Mucosa of gallbladder (tissue), 1 donor: ENCODE data around the gene SMARCB1. TPM values are rescaled to one million over a fixed set of nuclear protein-coding genes. Genes with fewer than 3 reads are reported as not detected.
A peak's percentile ranks its signal among the peaks of the same experiment; 100 is the strongest.

Source experiments
- DNase-seq: peaks from one replicate; pipeline ENCODE4 v3.0.0-alpha.2; 2020; ENCODE audit warnings: low spot score
- total RNA-seq: library from RNA; stranded (reverse); gene quantifications from one replicate; pipeline ENCODE4 v1.2.1, GENCODE V29; 2021
- donor health status: DM: no; HTN: no; CAD: no.

Gene SMARCB1
- total RNA-seq, 1 donor from 2014 or later, result 70.7 TPM

DNA sequence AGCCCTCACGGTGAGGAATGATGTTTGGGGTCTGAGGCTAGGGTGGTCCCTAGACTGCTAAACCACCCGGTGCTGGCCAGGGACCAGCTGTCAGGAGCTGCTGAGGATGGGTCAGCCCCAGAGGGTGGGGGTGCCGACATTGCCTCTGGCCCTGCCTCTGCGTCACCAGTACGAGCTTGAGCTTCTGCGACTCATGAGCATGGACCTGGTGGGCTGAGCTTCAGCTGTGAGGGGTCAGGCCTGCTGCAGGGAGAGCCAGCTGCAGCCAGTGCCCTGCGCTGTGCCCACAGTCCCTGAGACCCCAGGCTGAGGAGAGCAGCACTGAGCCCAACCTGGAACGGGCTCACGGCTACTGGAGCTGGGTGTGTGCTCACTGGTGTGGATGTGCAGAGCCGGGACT, 45.0 kb downstream of the SMARCB1 start:
- DNase-seq, result no peak

DNA sequence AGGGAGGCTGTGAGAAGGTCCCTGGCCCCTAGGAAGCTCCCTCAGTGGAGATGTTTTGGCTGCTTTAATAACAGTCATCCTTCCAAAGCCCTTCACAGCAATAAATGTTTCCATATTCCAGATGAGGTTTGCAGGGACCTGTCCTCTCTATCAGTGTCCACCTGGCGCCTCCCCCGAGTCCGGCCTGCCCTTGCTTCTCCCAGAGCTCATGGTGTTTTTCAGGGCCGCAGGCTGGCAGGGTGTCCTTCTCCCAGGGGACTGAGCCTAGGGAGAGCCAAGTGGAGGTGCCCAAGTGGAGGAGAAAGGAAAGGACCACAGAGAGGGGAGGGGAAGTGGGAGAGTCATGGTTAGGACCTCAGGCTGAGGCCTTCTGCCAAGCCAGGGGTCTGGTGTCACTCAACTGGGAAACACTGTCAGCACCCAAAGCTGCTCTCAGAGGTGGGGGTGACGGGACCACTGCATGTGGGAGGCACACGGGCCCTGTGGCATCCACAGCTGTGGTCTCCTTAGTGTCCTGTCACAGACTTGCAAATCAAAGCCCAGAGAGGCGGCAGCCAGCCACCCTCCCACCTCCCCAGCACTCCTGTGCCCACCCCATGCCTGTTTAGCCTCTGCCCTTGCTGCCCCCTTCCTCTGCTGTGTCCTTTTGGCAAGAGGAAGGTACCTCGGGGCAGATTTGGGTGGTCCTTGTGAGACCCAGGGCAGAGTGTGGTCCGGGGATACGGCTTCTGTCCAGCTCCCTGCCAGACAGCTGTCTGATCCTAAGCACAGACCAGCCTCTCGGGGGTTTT, 45.7 kb downstream of the SMARCB1 start:
- DNase-seq, result no peak

DNA sequence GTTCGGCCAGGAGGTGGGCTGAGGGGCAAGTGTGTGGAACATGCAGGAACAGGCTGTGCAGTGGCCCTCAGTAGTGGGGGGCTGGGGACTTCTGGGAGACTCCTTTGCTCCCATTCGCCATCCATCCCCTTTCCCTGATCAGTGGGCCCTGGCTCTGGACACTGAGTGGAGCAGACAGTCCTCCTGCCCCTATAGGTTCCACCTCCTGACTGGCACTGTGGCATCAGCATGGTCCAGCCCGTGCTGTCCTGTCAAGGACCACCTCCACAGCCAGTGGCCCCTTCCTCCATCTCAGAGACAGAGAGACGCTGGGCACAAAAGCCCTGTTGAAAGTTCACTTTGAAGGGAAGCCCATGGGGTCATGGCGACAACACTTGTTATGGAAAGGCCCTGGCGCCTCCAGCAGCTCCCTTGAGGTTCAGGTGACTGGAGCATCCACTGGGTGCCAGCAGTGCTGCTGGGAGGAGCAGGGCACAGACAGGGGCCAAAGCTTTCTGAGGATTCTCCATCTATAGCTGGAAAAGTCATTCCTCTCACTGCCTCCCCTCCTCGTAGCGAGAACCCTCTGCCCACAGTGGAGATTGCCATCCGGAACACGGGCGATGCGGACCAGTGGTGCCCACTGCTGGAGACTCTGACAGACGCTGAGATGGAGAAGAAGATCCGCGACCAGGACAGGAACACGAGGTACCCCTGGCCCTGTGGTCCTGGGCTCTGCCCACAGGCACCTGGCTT, 46.4 kb downstream of the SMARCB1 start:
- no peak for DNase-seq

DNA sequence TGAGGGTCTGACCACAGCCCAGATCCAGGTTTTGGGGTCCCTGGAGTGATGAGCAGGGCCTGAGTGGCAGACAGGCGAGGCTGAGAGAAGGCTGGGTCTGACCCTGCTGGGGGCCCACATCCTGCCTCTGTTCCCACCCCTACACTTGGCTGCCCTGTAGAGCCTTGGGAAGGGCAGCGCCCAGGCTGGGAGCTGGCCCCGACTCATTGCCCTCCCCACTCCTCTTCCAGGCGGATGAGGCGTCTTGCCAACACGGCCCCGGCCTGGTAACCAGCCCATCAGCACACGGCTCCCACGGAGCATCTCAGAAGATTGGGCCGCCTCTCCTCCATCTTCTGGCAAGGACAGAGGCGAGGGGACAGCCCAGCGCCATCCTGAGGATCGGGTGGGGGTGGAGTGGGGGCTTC, 47.1 kb downstream of the SMARCB1 start:
- DNase-seq, result no peak

DNA sequence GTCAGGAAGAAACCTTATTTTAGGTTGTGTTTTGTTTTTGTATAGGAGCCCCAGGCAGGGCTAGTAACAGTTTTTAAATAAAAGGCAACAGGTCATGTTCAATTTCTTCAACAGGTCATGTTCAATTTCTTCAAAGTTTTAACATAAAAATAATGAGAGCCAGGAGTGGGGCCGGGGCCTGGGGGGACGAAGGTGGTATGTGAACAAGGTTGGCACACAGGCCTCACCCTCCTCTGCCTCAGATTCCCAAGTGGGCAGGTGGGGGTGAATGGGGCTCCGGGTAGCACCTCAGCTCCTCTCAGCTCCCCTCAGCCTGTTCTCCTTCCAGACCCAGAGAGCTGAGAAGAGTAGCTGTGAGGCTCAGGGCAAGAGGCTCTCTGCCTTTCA, 47.6 kb downstream of the SMARCB1 start:
- no peak for DNase-seq

DNA sequence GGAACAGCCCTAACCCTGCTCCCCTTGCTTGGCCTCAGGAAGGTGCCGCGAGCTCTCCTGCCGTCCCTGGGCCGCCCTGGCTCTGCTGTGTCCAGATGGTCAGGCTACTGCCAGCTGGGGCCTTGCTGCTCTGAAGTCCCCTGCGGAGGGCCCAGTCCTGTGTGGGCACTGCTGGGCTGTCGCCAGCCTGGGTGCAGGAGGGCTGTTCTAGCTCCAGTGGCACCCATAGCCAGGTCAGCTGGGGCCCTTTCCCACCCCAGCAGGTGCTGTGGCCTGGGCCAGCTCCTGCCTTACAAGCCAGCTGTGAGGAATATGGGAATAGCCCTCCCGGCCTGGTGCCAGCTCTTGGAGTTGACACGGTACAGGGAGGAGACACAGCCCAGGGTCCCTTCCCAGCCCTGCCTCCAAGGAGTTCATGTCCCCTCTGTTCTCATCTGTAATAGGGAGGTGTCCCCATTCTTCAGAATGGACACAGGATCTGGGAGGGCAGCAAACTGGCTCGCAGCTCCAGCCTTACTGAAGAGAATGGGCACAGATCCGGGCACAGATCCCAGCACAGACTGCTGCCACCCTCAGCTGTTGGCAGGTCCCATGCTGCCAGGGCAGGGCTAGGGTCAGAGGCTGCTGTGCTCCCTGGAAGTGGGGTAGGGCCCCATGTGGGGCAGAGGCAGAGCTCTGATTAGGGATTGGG, 48.2 kb downstream of the SMARCB1 start:
- DNase-seq, result no peak

DNA sequence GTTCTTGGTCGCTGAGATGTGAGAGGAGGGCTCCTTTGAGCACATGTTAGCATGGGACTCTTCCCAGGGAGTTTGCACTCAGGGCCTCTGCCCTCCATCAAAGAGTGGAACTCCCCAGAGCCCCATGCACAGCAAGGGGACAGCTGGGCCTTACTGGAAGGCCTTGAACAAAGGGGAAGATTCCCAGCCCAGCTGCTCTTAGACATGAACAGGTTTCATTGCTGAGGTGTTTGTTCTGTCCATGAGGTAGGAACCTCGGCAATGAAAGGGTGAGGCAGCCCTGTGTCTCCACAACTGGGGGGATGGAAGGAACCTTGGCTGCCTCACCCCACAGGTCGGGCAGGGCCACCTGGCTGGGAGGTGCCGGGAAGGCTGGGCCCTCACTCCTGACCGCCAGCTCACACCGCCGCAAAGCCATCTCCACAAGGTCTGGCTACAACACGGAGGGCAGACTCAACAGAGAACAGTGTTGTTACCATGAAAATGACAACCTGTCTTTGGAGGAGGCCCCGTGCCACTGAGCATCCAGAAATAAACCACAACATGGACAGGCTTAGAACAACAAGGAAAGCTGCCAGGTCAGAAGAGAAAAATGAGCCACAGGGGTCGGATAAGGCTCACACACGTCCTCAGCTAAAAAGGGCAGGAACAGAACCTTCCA, 48.8 kb downstream of the SMARCB1 start:
- no peak for DNase-seq

DNA sequence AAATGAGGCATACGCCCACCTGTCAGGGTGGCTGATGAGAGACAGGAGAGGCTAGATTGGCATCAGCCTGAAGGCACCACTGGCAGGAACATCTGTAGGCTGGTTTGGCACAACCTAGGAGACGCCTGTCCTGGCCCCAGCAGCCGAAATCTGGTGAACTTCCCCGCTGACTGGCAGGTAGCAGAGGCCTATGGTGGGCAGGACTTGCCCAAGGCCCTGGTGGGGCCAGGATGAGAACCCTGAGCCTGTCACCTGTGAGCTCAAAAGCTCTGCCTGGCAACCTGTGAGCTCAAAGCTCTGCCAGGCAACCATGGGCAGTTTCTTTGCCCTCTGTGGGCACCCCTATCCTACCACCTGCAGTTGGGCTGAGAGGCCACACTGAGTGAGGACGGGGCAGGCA, 49.5 kb downstream of the SMARCB1 start:
- no peak for DNase-seq

DNA sequence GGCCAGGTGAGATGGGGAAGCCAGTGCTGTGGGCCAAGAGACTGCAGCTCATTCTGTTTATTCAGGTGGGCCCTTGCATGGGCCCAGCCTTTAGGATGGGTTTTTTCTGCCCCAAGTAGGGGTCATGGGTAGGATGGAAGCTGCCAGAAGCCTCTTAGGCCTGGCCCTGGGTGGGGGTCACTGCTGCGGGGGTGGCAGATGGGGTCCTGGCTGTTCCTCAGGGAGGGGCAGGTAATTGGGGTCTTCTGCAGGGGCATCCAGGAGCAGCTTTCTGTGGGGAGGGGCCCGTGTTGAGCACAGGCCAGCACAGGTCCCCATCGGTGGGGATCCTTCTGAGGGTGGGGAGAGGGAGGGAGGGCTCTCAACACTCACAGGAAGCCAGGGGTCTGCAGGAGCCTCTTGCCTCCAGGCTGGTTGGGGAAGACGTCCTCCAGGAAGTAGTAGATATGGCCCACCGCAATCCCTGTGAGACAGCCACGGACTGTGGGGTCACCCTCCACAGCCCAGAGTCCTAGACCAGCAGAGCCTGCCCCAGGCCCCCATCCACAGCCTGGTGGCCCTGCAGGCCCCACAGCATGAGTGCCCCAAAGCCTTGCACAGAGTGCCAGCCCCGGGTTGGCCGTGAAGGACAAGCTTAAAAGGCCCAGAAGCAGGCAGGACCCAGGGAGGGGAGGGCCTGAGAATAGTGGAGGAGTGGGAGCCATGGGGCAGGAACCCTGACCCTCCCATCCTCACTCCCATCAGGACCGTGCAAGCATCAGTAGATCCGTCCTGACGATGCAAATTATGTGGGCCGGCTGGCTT, 50.1 kb downstream of the SMARCB1 start:
- no peak for DNase-seq

DNA sequence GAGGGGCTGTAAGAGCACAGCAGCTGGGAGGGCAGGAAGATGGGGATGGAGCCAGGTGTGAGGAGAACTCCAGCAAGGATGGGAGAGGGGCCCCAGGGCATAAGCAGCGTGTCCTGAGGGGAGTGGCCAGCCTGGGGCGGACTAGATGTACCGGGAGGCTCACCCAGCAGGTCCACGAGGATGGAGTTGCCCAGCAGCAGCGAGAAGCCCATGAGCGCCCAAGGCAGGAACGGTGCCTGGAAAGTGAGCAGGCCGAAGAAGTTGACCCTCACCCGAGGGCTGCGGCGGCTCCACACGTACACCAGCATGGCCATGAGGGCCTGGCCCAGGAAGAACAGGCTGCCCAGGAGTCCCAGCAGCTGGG, 50.7 kb downstream of the SMARCB1 start:
- no peak for DNase-seq

DNA sequence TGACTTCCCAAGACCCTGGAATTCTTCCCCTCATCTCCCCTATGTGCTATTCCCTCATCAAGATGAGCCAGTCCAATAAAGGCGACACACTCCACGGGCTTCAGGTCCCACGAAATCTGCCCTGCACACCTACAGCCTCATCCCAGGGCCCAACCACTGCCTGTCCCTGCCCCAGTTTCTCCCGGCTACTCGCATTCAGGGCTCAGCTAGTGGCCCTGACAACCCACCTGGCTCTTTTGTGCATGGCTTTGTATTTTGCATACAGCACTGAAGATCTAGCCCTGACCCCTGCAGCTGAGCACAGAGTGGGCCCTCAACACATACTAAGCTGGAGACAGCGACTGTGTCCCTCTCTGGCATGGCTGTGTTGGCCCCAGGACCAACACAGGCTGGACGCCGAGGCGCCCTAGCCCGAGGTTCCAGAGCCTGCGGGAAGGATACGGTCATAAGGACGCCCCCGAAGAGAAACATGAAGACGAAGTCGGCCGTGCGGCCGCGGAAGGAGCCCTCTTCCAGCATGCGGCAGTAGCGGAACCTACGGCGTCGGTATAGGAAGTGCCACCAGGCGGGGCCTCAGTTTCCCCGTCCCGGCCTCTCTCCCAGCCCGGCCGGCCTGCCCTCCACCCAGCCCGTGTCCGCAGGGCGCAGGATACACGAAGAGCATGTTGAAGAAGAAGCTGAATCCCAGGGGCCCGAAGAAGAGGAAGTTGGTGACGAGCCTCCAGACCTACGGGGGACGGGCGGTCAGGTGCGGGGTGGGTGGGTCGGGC, 51.3 kb downstream of the SMARCB1 start:
- DNase-seq, result no peak

DNA sequence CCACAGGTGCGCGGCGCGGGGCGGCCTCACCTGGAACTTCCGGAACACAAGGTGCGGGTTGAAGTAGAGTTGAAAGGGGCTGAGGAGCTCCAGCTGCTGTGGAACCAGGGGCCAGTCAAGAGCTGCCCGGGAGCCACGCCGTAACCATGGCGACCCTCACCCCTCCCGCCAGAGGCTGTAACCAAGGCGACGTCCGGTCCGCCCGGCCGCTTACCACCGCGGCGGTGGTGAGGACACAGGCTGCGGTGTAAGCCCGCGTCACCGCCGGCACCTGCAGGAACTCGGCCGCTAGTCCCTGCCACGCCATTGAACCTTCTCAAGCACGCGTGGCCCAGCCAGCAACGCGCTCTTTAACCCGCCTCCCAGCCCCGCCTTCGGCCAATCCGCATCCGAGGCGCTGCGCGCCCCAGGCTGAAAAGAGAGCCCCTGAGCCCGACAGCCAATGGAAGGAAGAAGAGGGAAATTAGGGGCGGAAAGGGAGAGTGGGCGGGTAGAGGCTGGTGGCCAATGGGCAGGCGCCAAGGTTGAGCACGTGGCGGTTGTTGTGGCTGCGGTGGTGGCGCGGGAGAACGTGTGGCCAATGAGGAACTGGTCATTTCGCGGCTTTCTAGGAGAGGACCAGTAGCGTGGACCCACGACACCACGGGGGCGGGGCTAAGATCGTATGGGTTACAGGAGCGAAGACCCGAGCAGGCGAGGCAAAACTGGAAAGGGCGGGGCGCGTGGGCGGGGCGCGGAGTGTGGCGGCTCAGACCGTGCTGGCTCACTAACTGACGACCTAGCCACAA, 52.1 kb downstream of the SMARCB1 start, which contains the start of gene DERL3:
DERL3 (minus strand) TSS at position 326 of the 788 bp plus-strand sequence; CDS start at position 307, 19 bp downstream.
- peak; percentile 99 for DNase-seq

DNA sequence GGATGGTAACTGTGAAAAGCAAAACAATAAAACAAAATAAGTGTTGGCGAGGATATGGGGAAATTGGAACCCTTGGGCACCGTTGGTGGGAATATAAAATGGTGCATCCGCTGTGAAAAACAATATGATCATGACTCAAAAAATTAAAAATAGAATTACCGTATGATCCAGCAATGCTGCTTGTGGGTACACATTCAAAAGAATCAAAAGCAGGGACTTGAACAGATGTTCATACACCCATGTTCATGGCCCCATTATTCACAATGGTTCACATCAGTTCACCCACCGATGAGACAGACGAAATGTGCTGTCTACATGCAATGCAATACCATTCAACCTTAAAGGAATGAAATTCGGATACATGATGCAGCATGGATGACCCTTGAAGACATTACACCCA, 53.3 kb downstream of the SMARCB1 start:
- no peak for DNase-seq

DNA sequence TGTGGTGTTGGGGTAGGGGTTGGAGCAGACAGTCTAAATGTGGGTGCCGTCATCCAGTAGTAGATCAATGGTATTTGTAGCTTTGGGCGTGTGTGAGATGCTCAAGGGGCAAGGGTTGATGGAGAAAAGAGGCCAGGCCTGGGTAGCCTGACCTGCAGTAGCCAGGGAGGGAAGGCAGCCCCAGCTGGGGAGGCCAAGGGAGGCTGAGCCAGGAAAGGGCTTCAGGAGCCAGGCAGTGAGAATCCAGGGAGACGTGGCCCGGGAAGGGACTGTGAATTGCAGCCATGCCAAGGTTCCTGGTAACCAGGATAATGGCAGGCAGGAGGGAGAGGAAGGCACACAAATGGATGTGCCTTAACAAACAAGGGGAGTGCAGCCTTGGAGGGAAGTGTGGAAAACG, 54.5 kb downstream of the SMARCB1 start:
- no peak for DNase-seq

DNA sequence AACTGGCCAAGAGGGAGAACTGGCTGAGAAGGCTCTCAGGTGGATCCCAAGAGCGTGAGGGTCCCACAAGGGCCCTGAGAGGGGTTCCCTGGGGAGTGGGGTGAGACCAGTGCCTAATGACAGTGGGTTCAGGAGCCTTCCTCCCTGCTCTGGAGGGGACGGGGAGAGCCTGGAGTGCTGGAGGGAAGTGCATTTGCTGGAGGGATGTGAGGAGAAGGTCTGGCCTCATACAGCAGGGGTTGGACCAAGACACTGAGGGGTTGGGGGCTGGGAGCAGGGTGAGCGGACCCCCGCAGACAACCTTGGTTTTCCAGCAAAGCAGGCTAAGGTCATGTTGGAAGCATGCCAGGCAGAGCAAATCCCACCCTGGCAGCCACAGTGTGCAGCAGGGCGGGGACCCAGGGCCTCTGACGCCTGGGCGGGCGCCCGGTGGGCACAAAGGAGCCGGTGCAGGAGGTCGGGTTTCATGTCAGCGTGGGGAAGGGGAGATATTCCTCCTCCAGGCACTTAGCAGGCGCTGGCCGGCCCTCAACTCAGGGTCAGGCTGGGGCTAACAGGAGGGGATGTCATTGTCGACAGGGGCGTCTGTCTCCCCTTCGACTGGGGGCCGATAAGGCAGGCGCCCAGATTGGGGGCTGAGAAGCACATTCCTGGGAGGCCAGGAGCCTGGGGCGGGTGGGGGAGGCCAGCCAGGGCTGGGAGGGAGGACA, 55.1 kb downstream of the SMARCB1 start:
- no peak for DNase-seq

DNA sequence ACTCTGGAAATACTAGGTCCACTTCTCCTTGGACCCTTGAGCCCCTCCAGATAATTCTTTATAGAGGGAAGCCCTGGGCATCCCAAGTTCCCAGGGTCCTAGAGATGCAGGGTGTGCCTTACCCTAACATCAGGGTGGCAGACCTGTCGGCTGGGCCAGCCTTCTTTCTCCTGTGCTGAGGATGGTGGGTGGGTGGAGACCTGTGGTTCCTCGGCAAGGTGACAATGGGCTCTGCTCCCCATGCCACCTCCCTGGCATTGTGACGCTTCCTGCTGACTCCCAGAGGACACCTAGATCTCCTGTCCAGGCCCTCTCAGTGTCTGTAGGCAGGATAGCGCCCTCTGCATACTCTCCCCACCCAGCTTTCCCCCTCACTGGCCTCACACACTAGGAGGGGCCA, 55.8 kb downstream of the SMARCB1 start:
- no peak for DNase-seq

DNA sequence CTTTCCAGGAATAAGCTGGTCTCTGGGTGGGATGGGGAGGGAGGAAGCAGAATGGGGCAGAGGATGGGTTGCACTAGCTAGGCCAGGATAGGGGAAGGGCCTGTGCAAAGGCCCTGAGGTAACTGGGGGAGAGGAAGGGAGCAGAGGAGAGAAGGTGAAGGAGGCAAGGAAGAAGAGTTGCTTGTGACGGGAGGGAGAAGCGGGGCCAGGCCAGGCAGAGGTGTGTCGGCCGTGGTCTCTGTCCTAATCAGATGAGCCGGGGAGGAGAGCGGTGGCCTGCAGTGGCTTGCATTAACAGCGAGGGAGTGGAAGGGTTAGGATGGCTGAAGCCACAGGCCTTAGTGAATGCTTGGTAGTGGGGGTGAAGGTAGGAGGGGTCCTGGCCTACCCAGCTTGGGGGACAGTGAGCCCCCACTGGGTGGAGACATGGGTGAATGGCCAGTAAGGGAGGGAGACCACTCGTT, 58.0 kb downstream of the SMARCB1 start:
- no peak for DNase-seq

DNA sequence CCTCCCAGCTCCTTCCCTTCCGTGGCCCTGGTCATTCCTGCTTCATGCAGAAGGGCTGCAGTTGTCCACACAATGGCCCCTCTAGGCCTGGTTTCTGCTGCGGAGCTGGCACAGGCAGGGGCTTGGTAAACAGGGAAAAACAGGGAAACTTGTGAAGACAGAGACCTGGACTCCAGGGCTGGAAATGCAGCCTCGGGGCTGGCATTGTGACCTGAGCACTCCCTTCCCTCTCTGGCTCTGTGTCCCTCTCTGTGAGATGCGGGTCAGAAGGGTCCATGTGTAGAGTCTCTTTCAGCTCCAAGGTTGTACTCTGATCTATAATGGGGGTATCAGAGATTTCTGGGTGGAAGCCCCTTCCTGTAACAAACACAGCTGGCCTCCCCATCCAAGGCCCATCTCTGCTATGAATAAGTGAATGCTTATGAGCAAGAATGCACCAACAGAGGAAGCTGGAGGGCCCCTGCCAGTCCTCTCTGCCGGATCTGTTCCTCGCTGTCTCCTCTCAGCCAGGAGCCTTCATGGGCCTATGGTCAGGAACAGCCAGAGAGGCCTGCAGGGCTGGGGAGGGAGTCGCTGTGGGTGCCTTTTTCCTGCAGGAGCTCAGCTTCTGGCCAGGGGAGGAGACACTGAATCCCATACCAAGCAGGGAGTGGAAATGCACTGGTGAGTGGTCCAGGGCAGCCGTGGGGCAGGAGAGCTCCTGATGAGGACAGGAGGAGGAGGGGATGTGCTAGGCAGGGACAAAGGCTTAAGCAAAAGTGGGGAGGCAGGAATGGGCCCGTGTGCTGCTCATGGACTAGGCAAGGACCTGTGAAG, 58.7 kb downstream of the SMARCB1 start:
- no peak for DNase-seq
